OCI-LY1 (cell line): Measurements from ENCODE around the gene PDE3B.

Source experiments
- EZH2 ChIP-seq: fragments of 200-600 bp; sonication (generic), shearing (Covaris generic); IDR thresholded peaks from 2 replicates; pipeline ENCODE4 v1.8.0; 2017; ENCODE audit warnings: borderline replicate concordance, mixed run types, mild to moderate bottlenecking, antibody characterized with exemption, low read length, moderate library complexity, mixed read lengths
- TF ChIP-seq, protein P1 (sequence below): fragments of 200-600 bp; sonication (generic), shearing (Covaris generic); IDR thresholded peaks from 2 replicates; pipeline ENCODE4 v1.5.1; 2017; ENCODE audit warnings: mild to moderate bottlenecking, antibody characterized with exemption, low read length, moderate library complexity, mixed read lengths

DNA sequence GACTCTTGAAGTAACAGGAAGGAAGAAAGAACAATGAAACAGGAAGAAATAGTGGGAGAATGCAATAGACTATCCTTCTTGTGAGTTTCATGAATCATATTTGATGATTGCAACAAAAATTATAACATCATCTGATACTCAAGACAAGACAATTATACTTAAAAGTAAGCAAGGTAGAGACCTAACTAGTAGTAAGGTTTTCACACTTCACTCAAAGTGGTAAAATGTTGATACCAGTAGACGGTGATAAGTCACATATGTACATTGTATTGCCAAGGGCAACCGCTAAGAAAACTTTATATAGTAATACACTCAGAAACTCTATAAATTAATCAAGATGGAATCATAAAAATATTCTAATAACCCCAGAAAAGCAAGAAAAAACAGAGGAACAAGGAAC, 140.6 kb downstream of the PDE3B start:
- TF ChIP-seq, protein P1, sequence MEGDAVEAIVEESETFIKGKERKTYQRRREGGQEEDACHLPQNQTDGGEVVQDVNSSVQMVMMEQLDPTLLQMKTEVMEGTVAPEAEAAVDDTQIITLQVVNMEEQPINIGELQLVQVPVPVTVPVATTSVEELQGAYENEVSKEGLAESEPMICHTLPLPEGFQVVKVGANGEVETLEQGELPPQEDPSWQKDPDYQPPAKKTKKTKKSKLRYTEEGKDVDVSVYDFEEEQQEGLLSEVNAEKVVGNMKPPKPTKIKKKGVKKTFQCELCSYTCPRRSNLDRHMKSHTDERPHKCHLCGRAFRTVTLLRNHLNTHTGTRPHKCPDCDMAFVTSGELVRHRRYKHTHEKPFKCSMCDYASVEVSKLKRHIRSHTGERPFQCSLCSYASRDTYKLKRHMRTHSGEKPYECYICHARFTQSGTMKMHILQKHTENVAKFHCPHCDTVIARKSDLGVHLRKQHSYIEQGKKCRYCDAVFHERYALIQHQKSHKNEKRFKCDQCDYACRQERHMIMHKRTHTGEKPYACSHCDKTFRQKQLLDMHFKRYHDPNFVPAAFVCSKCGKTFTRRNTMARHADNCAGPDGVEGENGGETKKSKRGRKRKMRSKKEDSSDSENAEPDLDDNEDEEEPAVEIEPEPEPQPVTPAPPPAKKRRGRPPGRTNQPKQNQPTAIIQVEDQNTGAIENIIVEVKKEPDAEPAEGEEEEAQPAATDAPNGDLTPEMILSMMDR: no peak
- no peak for TF ChIP-seq EZH2
